ENCODE results near the gene VWA3A. TPM values are rescaled to one million over a fixed set of nuclear protein-coding genes. Genes with fewer than 3 reads are reported as not detected.
"Not testable (repeated sequence)": the region's sequence is repeated elsewhere in the genome, so short reads cannot be mapped to it uniquely, and the experiment has no call there.

The VWA3A gene
- total RNA-seq, 1 experiment from 2014 or later, result 0.03 TPM

DNA sequence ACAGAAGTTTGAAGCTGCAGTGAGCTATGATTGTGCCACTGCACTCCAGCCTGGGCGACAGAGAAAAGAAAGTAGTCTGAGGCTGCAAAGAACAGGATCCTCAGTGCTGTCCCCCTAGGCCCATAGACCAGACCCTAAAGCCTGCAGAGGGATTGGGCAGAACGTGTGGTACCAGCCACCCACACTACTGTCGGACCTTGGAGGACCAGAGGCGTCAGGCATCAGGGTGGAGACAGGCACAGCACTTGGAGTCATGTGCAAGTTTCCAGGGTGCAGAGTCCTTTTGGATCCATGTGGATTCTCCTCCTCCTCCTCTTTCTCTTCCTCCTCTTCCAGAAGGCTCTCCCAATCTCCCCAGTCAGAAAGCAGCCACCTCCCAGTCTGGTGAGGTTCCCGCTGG lies 72.1 kb downstream of the VWA3A start:
- in situ Hi-C loops (cut with HindIII; ENCODE audit: low sequenced_read_pairs), result no loop called here

DNA sequence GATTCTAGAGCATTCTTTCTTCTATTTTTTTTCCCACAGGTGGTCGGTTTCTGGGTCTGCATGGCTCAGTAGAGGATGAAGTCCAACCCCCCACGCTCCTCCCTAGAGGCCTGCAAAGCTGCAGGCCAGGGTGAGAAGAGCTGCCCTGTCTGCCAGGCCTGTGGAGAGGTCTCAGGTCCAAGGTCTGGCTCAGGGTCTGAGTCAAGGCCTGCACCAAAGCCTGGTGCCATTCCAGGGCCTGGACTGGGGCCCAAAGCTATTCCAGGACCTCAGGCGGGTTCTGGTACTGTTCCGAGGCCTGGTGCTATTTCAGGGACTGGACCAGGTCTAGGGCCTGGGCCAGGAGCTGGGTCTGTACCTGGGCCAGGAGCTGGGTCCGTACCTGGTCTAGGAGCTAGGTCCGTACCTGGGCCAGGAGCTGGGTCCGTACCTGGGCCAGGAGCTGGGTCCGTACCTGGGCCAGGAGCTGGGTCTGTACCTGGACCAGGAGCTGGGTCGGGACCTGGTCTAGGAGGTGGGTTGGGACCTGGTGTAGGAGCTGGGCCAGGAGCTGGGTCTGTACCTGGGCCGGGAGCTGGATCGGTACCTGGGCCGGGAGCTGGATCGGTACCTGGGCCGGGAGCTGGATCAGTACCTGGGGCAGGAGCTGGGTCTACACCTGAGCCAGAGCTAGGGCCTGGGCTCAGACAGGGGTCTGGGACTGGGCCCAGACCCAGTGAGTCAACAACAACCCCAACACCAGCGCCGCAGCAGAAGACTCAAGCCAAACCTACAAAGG lies 73.4 kb downstream of the VWA3A start:
- in situ Hi-C loops (cut with HindIII; ENCODE audit: low sequenced_read_pairs), result no loop called here
- no peak for DNase-seq (ENCODE audit: low spot score)

More for the DNA sequence above, 72.1 kb downstream of the VWA3A start:
- no peak for DNase-seq (ENCODE audit: low spot score)

- in situ Hi-C loops (cut with HindIII; ENCODE audit: low sequenced_read_pairs), result no loop called here
- no peak for DNase-seq (ENCODE audit: low spot score)
Observed at GRCh38 chr16:22171953-22172352, 79.6 kb downstream of the VWA3A start.

- DNase-seq (ENCODE audit: low spot score); in situ Hi-C loops (cut with HindIII; ENCODE audit: low sequenced_read_pairs): not testable (repeated sequence)
Observed at GRCh38 chr16:22172642-22173041, 80.3 kb downstream of the VWA3A start.

DNA sequence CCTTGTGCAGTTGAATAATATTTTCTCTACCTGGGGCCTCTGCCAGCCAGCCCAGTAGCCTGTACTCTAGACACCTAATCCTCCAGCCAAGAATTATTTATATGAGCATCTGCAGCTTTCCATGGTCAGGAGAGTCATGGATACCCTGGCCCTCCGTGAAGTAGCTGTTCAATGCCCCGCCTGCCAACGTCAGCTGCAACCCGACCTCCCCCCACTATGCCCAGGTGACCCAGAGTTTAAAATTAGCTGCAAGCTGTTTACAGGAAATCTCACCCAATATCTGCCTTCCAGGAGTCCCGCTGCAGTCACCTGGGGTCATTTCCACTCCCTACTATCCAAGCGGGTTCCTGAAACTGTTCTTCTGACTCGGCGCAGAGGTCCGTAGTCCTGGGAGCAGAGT lies 82.3 kb downstream of the VWA3A start:
- DNase-seq (ENCODE audit: low spot score), result no peak
- in situ Hi-C loops (cut with HindIII; ENCODE audit: low sequenced_read_pairs), result no loop called here

- in situ Hi-C loops (cut with HindIII; ENCODE audit: low sequenced_read_pairs), result no loop called here
- no peak for DNase-seq (ENCODE audit: low spot score)
Observed at GRCh38 chr16:22177968-22178930, 85.9 kb downstream of the VWA3A start.

- no peak for DNase-seq (ENCODE audit: low spot score)
- in situ Hi-C loops (cut with HindIII; ENCODE audit: low sequenced_read_pairs), result no loop called here
Observed at GRCh38 chr16:22181426-22181825, 89.1 kb downstream of the VWA3A start.

DNA sequence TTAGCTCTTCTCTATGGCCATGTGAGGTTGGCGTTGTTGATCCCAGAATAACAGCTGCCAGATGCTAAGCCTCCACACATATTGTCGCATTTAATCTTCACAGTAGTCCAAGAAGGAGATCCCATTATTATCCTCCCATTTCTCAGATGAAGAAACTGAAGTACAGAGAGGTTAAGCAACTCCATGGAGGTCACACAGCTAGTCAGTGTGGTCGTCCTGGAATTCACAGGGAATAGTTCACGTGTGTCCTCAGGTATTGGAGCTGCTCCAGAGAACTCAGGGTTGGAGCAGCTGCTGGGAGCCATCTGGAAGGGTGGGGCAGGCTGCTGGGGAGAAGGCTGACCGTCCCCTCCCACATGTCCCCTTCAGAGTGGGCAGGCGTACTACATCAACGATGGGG lies 89.5 kb downstream of the VWA3A start:
- in situ Hi-C loops (cut with HindIII; ENCODE audit: low sequenced_read_pairs), result no loop called here
- DNase-seq (ENCODE audit: low spot score), result no peak

GRCh38 chr16:22183335-22183734 lies 91.0 kb downstream of the VWA3A start:
- in situ Hi-C loops (cut with HindIII; ENCODE audit: low sequenced_read_pairs), result no loop called here
- no peak for DNase-seq (ENCODE audit: low spot score)

DNA sequence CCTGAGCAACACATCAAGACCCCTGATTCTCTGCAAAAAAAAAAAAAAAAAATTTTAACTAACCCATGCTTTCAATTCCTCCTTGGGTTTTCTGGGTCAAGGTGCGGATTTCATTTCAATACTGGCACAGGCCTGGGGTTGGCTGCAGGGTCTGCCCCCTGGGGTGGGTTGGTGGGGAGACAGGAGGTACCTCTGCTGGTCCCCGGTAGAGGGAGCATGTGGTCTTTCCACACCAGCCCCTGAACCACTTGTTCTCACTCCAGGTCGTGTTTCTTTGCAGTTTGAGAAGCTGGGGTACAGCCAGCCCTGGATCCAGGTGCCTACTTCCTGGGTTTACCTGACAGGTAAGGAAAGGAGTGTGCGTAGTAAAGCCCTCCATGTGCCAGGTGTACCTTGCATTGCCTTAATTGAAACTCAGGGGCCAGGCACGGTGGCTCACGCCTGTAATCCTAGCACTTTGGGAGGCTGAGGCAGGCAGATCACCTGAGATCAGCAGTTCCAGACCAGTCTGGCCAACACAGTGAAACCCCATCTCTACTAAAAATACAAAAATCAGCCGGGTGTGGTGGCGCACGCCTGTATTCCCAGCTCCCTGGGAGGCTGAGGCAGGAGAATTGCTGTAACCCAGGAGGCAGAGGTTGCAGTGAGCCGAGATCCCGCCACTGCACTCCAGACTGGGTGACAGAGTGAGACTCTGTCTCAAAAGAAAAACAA lies 91.7 kb downstream of the VWA3A start:
- DNase-seq (ENCODE audit: low spot score), result no peak
- in situ Hi-C loops (cut with HindIII; ENCODE audit: low sequenced_read_pairs), result no loop called here

- no peak for DNase-seq (ENCODE audit: low spot score)
- in situ Hi-C loops (cut with HindIII; ENCODE audit: low sequenced_read_pairs), result no loop called here
Observed at GRCh38 chr16:22184615-22184968, 92.3 kb downstream of the VWA3A start.

DNA sequence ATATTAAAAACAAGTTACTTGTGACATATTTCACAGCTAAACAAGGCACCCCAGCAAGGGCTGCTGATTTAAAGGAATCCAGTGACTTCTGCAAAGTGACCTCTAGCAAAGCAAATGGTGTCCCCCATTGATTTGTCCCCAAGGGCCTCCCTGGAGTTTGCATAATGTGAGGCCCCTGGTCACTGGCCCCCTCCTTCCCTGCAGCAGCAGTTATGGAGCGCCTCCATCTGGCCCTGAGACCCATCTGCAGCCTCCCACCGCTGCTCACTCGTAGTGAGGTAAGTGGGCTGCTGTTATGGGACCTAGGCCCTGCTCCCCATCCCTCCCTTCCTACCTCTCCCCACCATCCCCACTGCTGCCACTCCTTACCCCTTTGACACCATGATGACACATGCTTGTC lies 94.2 kb downstream of the VWA3A start:
- in situ Hi-C loops (cut with HindIII; ENCODE audit: low sequenced_read_pairs), result loop anchor here (5.0 kb wide), 1 partner anchor 99 kb away; no protein-coding TSS in a partner anchor
- DNase-seq (ENCODE audit: low spot score), result no peak

DNA sequence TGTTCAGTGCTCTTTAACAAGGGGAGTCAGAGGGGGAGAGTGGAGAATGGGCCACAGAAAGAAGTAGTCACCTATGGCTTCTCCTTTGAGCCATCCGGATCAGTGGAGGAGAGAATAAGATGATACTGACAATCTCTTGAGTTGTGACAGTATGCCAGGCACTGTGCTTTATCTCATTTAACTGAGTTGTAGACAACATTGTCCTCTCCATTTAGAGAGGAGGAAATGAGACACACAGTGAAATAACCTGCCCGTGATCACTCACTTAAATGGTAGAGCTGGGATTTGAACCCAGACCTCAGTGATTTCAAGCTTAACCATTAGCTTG lies 95.9 kb downstream of the VWA3A start:
- in situ Hi-C loops (cut with HindIII; ENCODE audit: low sequenced_read_pairs), result loop anchor here (5.0 kb wide), 1 partner anchor 101 kb away; no protein-coding TSS in a partner anchor
- no peak for DNase-seq (ENCODE audit: low spot score)

GRCh38 chr16:22188595-22189442 lies 96.5 kb downstream of the VWA3A start:
- in situ Hi-C loops (cut with HindIII; ENCODE audit: low sequenced_read_pairs), result loop anchor here (5.0 kb wide), 1 partner anchor 102 kb away; no protein-coding TSS in a partner anchor
- peak; percentile 79 for DNase-seq (ENCODE audit: low spot score)

GRCh38 chr16:22189473-22190080 lies 97.2 kb downstream of the VWA3A start:
- peak; percentile 40 for DNase-seq (ENCODE audit: low spot score)
- in situ Hi-C loops (cut with HindIII; ENCODE audit: low sequenced_read_pairs), result loop anchor here (5.0 kb wide), 1 partner anchor 102 kb away; no protein-coding TSS in a partner anchor

GRCh38 chr16:22190081-22190775 lies 97.9 kb downstream of the VWA3A start:
- peak; percentile 81 for DNase-seq (ENCODE audit: low spot score)

GRCh38 chr16:22190776-22191531 lies 98.6 kb downstream of the VWA3A start:
- in situ Hi-C loops (cut with HindIII; ENCODE audit: low sequenced_read_pairs), result no loop called here

More at GRCh38 chr16:22190081-22190775, 97.9 kb downstream of the VWA3A start:
- in situ Hi-C loops (cut with HindIII; ENCODE audit: low sequenced_read_pairs), result no loop called here

More at GRCh38 chr16:22190776-22191531, 98.6 kb downstream of the VWA3A start:
- DNase-seq (ENCODE audit: low spot score), result peak; percentile 100
